Smooth muscle cell (in vitro differentiated cells): ENCODE data around the gene CYP4A11. TPM values are rescaled to one million over a fixed set of nuclear protein-coding genes. Genes with fewer than 3 reads are reported as not detected.
"Not testable (repeated sequence)": the region's sequence is repeated elsewhere in the genome, so short reads cannot be mapped to it uniquely, and the experiment has no call there.

Experiments
- DNase-seq: peaks from one replicate; lab custom pipeline; 2025; ENCODE audit not compliant: unreplicated experiment; lab: John Stamatoyannopoulos, UW
- H2AFZ ChIP-seq: fragments of 200-600 bp; sonication (generic); 2 replicates; pipeline ENCODE4 v1.6.0; 2016; ENCODE audit warnings: antibody characterized with exemption, low read depth, mild to moderate bottlenecking
- H3F3A ChIP-seq: fragments of 200-600 bp; sonication (generic); 2 replicates; pipeline ENCODE4 v1.6.0; 2017; ENCODE audit warnings: antibody characterized with exemption, low read depth
- H3K27ac ChIP-seq: fragments of 200-600 bp; sonication (generic); 2 replicates; pipeline ENCODE4 v1.5.1; 2016; ENCODE audit warnings: low read depth, mild to moderate bottlenecking
- H3K27me3 ChIP-seq: fragments of 200-600 bp; sonication (generic); 2 replicates; pipeline ENCODE4 v1.6.1; 2016; ENCODE audit warnings: low read depth, mild to moderate bottlenecking
- H3K36me3 ChIP-seq: fragments of 200-600 bp; sonication (generic); 2 replicates; pipeline ENCODE4 v1.5.1; 2016; ENCODE audit warnings: low read depth
- H3K4me1 ChIP-seq: fragments of 200-600 bp; sonication (generic); 2 replicates; pipeline ENCODE4 v1.5.1; 2016; ENCODE audit warnings: low read depth
- H3K4me2 ChIP-seq: fragments of 200-600 bp; sonication (generic); 2 replicates; pipeline ENCODE4 v1.6.0; 2016; ENCODE audit warnings: mild to moderate bottlenecking
- H3K4me3 ChIP-seq: fragments of 200-600 bp; sonication (generic); 2 replicates; pipeline ENCODE4 v1.5.1; 2016; ENCODE audit warnings: mild to moderate bottlenecking
- H3K79me2 ChIP-seq: fragments of 200-600 bp; sonication (generic); 2 replicates; pipeline ENCODE4 v1.6.0; 2016; ENCODE audit warnings: low read depth, mild to moderate bottlenecking
- H3K9ac ChIP-seq: fragments of 200-600 bp; sonication (generic); 2 replicates; pipeline ENCODE4 v1.6.0; 2016; ENCODE audit warnings: low read depth
- H3K9me3 ChIP-seq: fragments of 200-600 bp; sonication (generic); replicated peaks from 2 replicates; pipeline ENCODE4 v1.5.1; 2016; ENCODE audit warnings: low read depth
- H4K20me1 ChIP-seq: fragments of 200-600 bp; sonication (generic); 2 replicates; pipeline ENCODE4 v1.6.0; 2016; ENCODE audit warnings: low read depth
- WGBS: methylation state at CpG from one replicate; pipeline ENCODE4 v1.1.7; 2016; ENCODE audit warnings: low lambda C conversion rate; 5-methylcytosine and 5-hydroxymethylcytosine counted together
- polyA plus RNA-seq: library from polyadenylated mRNA; unstranded; fragments of >200 nt; fragmentation: Nextera tagmentation; extraction: Ambion mirVana; gene quantifications from 2 replicates; pipeline ENCODE4 v1.2.1, GENCODE V29; 2016
- total RNA-seq: library from RNA; depleted of rRNA; stranded (reverse); fragments of >200 nt; gene quantifications from 2 replicates; pipeline ENCODE4 v1.2.3, GENCODE V29; 2014
- TF ChIP-seq, protein P1 (sequence below): fragments of 200-600 bp; sonication (generic); IDR thresholded peaks from 2 replicates; pipeline ENCODE4 v1.5.1; 2017; ENCODE audit warnings: borderline replicate concordance, mild to moderate bottlenecking, antibody characterized with exemption; ENCODE audit not compliant: insufficient read depth, poor library complexity, severe bottlenecking

CYP4A11 gene
- total and polyA plus RNA-seq, 2 experiments from 2014 or later: not detected

DNA sequence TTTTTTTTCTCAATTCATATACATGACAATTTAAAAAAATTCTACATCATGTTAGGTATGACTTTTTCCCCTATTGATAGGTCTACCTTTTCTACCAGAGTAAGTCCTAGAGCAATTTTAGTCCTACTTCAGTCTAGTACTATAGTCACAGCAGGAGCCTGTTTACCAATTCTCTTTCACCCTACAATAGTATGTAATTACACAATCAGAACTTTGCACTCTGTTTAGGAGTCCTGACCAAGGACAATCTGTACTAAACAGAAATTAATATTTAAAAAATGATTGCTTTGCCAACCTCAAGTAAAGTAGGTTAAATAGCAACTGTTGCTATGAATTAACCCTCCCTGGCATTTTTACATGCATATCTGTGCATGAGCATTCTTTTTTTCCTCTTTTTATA lies 810 bp upstream of the CYP4A11 start:
- no peaks in the 10 kb centered on the region for H3K9me3 ChIP-seq
- H4K20me1 ChIP-seq: no peaks in the 10 kb centered on the region
- no peak overlapping the region for H3K27ac ChIP-seq
- no peaks in the 10 kb centered on the region for H3K36me3 ChIP-seq
- no peak overlapping the region for H3K4me2 ChIP-seq
- no peaks in the 10 kb centered on the region for H3K79me2 ChIP-seq
- no peak overlapping the region for H2AFZ ChIP-seq
- no peak overlapping the region for H3K9ac ChIP-seq
- no peak for DNase-seq
- no peak overlapping the region for H3K4me3 ChIP-seq
- TF ChIP-seq, protein P1, sequence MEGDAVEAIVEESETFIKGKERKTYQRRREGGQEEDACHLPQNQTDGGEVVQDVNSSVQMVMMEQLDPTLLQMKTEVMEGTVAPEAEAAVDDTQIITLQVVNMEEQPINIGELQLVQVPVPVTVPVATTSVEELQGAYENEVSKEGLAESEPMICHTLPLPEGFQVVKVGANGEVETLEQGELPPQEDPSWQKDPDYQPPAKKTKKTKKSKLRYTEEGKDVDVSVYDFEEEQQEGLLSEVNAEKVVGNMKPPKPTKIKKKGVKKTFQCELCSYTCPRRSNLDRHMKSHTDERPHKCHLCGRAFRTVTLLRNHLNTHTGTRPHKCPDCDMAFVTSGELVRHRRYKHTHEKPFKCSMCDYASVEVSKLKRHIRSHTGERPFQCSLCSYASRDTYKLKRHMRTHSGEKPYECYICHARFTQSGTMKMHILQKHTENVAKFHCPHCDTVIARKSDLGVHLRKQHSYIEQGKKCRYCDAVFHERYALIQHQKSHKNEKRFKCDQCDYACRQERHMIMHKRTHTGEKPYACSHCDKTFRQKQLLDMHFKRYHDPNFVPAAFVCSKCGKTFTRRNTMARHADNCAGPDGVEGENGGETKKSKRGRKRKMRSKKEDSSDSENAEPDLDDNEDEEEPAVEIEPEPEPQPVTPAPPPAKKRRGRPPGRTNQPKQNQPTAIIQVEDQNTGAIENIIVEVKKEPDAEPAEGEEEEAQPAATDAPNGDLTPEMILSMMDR: no peak
- H3F3A ChIP-seq: no peaks in the 10 kb centered on the region
- no peaks in the 10 kb centered on the region for H3K27me3 ChIP-seq
- no peaks in the 10 kb centered on the region for H3K4me1 ChIP-seq

DNA sequence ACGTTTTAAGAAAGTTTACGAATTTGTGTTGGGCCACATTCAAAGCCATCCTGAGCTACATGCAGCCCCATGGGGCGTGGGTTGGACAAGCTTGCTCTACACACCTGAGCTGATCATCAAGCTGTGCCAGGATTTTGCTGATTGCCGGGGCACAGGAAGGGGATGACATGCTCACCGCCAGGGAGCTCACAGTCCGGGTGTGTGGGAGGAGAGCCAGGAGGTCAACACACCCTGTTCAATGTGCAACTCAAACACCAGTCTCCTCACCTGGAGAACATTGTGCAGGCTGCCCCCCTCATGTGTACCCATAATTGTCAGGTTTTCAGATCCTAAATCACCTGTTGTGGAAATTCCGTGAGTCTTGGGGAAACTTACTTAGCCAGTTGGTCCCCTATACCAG lies 969 bp downstream of the CYP4A11 start:
- no peaks in the 10 kb centered on the region for H3K4me1 ChIP-seq
- 89% methylated on average over 7 of the region's 7 CpGs for WGBS
- no peaks in the 10 kb centered on the region for H3K9me3 ChIP-seq
- TF ChIP-seq, protein P1: no peak
- H3K79me2 ChIP-seq: no peaks in the 10 kb centered on the region
- no peak for DNase-seq
- no peak overlapping the region for H2AFZ ChIP-seq
- no peaks in the 10 kb centered on the region for H4K20me1 ChIP-seq
- no peak overlapping the region for H3K9ac ChIP-seq
- H3K4me2 ChIP-seq: no peak overlapping the region
- no peak overlapping the region for H3K27ac ChIP-seq
- no peaks in the 10 kb centered on the region for H3K36me3 ChIP-seq
- no peaks in the 10 kb centered on the region for H3F3A ChIP-seq
- H3K4me3 ChIP-seq: no peak overlapping the region
- H3K27me3 ChIP-seq: no peaks in the 10 kb centered on the region

DNA sequence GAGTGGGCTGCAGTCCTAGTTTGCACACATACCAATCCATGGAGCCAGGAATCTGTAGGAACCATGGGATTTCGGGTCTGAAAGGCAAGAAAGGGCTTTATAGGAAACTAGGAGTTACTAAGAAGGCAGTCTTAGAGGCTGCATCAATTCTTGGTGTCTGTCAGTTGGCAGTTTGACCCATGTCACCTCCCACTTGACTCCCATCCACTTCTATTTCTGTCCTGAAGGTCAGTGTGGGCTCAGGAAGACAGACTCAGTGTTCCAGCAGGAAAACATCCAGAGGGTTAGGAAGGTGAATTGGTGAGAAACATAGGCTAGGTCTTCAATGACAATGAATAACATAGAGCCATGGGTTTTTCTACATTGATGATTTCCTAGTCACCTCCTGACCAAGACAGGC lies 4.0 kb downstream of the CYP4A11 start:
- no peaks in the 10 kb centered on the region for H3K9me3 ChIP-seq
- no peaks in the 10 kb centered on the region for H3K79me2 ChIP-seq
- no peak overlapping the region for H3K27ac ChIP-seq
- TF ChIP-seq, protein P1: no peak
- DNase-seq: no peak
- H3F3A ChIP-seq: no peaks in the 10 kb centered on the region
- WGBS: 52% methylated on average over 1 of the region's 1 CpG
- no peaks in the 10 kb centered on the region for H3K36me3 ChIP-seq
- no peaks in the 10 kb centered on the region for H4K20me1 ChIP-seq
- H3K9ac ChIP-seq: no peak overlapping the region
- H3K27me3 ChIP-seq: no peaks in the 10 kb centered on the region
- no peak overlapping the region for H2AFZ ChIP-seq
- H3K4me3 ChIP-seq: no peak overlapping the region
- no peak overlapping the region for H3K4me2 ChIP-seq
- H3K4me1 ChIP-seq: no peaks in the 10 kb centered on the region

DNA sequence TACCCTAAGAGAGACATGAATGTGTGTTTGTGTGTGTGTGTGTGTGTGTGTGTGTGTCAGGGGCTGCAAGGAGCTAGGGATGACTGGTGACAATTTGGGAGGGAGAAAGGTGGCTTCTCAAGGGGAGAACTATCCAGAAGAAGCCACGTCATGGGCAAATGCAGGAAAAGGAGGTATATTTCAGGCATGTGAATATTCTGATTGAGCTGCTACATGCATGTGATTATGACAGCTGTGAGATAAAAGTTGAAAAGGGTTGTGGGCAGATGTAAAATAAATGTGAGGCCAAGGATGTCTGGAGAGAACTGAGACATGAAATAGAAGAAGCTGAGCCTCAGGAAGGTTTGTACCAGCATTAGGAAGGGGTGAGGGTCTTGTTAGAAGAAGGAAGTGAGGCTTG lies 4.5 kb downstream of the CYP4A11 start:
- H3K27me3 ChIP-seq: no peaks in the 10 kb centered on the region
- H3K4me3 ChIP-seq: no peak overlapping the region
- no peaks in the 10 kb centered on the region for H3K79me2 ChIP-seq
- DNase-seq: no peak
- TF ChIP-seq, protein P1: no peak
- H3K36me3 ChIP-seq: no peaks in the 10 kb centered on the region
- H3K27ac ChIP-seq: no peak overlapping the region
- no peak overlapping the region for H2AFZ ChIP-seq
- H3K9me3 ChIP-seq: no peaks in the 10 kb centered on the region
- no peaks in the 10 kb centered on the region for H3F3A ChIP-seq
- H3K9ac ChIP-seq: no peak overlapping the region
- no peaks in the 10 kb centered on the region for H4K20me1 ChIP-seq
- WGBS: 64% methylated on average over 1 of the region's 1 CpG
- H3K4me2 ChIP-seq: no peak overlapping the region
- no peaks in the 10 kb centered on the region for H3K4me1 ChIP-seq

DNA sequence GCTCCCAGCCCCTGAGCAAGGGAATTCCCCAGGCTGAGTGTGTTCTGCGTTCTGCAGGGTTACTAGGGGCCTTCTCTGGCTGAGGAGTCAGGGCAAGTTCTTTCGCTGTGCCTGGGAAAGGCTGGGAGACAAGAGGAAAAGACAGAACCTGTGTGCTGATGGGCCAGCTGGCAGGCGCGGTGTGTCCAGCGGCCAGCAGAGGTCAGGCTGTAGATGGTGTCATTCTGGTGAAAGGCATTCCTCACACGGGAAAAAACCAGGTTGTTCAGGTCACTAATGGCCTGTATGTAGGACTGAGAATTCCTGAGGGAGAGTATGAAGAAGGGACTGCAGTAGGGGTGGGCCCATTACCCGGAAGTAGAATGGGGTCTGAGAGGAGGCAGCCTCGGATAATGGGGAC lies 6.4 kb downstream of the CYP4A11 start:
- not testable (repeated sequence) for H3K79me2 ChIP-seq, H3K27me3 ChIP-seq, H3K9ac ChIP-seq, H3F3A ChIP-seq, H3K27ac ChIP-seq, DNase-seq, H3K4me3 ChIP-seq, H3K4me1 ChIP-seq, H3K36me3 ChIP-seq, H3K9me3 ChIP-seq, H3K4me2 ChIP-seq, H4K20me1 ChIP-seq, H2AFZ ChIP-seq
- 31% methylated on average over 8 of the region's 8 CpGs for WGBS

DNA sequence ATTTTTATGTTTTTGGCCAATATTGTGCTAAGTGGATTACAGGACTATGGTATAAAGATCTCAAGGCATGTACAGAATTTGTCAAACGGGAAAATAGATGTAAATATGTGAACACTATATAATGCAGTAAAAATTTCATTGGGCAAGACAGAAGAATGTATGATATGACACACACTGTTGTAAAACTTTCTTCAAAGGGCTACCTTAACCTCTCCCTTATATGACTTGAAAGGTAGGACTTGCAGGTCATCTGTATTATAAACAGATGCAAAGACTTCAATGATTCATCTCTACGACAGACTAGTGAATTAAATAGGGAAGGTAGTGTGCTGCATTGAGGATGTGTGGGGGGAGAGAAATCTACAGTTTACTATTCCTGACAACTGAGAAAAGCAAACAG lies 9.3 kb downstream of the CYP4A11 start:
- 78% methylated on average over 2 of the region's 2 CpGs for WGBS
- H3K4me3 ChIP-seq, H3K79me2 ChIP-seq, H3K9me3 ChIP-seq, DNase-seq, H3K27ac ChIP-seq, H4K20me1 ChIP-seq, H2AFZ ChIP-seq, H3K4me2 ChIP-seq, H3K4me1 ChIP-seq, H3F3A ChIP-seq, H3K36me3 ChIP-seq, H3K9ac ChIP-seq, H3K27me3 ChIP-seq: not testable (repeated sequence)
